T-helper 2 cell (primary cell): Measurements from ENCODE around the gene TUBA1A.
"Not testable (repeated sequence)": the region's sequence is repeated elsewhere in the genome, so short reads cannot be mapped to it uniquely, and the experiment has no call there.

Source experiments
- DNase-seq, 5 experiments: peaks; one replicate each; pipeline versions ENCODE4 v3.0.0 to v3.0.0-alpha.2; 2012 to 2022

Gene TUBA1A

GRCh38 chr12:49200919-49201594 lies 12.2 kb upstream of the TUBA1A start:
- DNase-seq, result peak in 2 of 5 experiments; percentile 42 to 48

- DNase-seq, result no peak
These were observed 9.7 kb upstream of the TUBA1A start for GRCh38 chr12:49198431-49199155.

GRCh38 chr12:49197256-49197655 lies 8.4 kb upstream of the TUBA1A start:
- no peak for DNase-seq

- no peak for DNase-seq
These were observed 6.9 kb upstream of the TUBA1A start for GRCh38 chr12:49195736-49196135.

- not testable (repeated sequence) for DNase-seq
These were observed 4.9 kb upstream of the TUBA1A start for GRCh38 chr12:49193746-49194145.

- DNase-seq, result not testable (repeated sequence)
These were observed 2.6 kb upstream of the TUBA1A start for GRCh38 chr12:49191498-49191897.

GRCh38 chr12:49190974-49191373 lies 2.1 kb upstream of the TUBA1A start:
- DNase-seq, result no peak

GRCh38 chr12:49189731-49190716 lies 1.1 kb upstream of the TUBA1A start:
- DNase-seq, result no peak

- DNase-seq, result peak; percentile 45 to 88 (median 72)
These were observed 522 bp downstream of the TUBA1A start for GRCh38 chr12:49188201-49188915.

- no peak for DNase-seq
These were observed 1.7 kb downstream of the TUBA1A start for GRCh38 chr12:49187184-49187583.

GRCh38 chr12:49186307-49186706 lies 2.6 kb downstream of the TUBA1A start:
- not testable (repeated sequence) for DNase-seq

GRCh38 chr12:49184697-49185096 lies 4.2 kb downstream of the TUBA1A start:
- not testable (repeated sequence) for DNase-seq

GRCh38 chr12:49183214-49183950 lies 5.5 kb downstream of the TUBA1A start:
- not testable (repeated sequence) for DNase-seq

GRCh38 chr12:49174218-49174617 lies 14.7 kb downstream of the TUBA1A start:
- no peak for DNase-seq

GRCh38 chr12:49170924-49171323 lies 18.0 kb downstream of the TUBA1A start:
- DNase-seq, result no peak

GRCh38 chr12:49165114-49165513 lies 23.8 kb downstream of the TUBA1A start:
- no peak for DNase-seq

- DNase-seq, result not testable (repeated sequence)
These were observed 27.0 kb downstream of the TUBA1A start for GRCh38 chr12:49161901-49162300.

- DNase-seq, result no peak
These were observed 27.6 kb downstream of the TUBA1A start for GRCh38 chr12:49161092-49161795.

GRCh38 chr12:49160399-49160798 lies 28.5 kb downstream of the TUBA1A start:
- no peak for DNase-seq

GRCh38 chr12:49154221-49154620 lies 34.7 kb downstream of the TUBA1A start:
- no peak for DNase-seq

- no peak for DNase-seq
These were observed 41.5 kb downstream of the TUBA1A start for GRCh38 chr12:49147384-49147783.
